HG03175 (cell line): Measurements from ENCODE around the gene AMOTL1.
A peak's percentile ranks its signal among the peaks of the same experiment; 100 is the strongest.

Experiments used
- ATAC-seq: cut with Tn5 transposase; IDR thresholded peaks from one replicate; pipeline ENCODE4 v1.9.1; 2021; ENCODE audit warnings: mild to moderate bottlenecking, moderate library complexity; ENCODE audit not compliant: unreplicated experiment

The AMOTL1 gene

DNA sequence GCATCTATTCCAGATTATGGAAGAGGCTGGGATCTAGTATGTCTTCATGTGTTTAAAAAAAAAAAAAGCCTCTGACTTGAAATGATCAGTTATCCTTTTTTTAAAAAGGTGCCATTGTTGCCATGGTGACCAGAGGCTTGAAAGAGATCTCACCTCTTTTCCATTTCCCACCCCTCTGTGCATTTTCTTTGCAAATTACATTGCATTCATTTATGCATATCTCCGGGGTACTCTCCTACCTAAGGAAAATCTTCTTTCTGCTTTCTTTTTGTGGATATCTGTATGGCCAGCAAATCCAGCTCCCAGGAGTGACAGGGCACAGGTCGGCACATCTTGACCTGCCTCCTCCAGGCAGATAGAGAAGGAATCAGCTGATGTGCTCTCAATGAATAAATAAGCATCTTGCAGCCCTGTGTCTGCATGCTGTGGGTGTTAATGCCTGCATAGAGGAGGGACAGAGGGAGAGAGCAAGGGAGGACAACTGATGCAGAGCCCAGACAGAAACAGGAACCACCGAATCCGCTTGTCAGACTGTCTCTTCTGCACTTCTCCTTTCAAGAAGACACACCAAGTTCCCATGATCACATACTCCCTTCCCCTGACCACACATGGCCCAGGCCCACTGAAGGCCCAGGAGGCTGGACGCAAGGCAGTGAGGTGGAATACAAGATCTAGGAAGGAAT lies 154.3 kb downstream of the AMOTL1 start:
- ATAC-seq = no peak

- no peak for ATAC-seq
Observed at GRCh38 chr11:94923004-94923334, 154.8 kb downstream of the AMOTL1 start.

DNA sequence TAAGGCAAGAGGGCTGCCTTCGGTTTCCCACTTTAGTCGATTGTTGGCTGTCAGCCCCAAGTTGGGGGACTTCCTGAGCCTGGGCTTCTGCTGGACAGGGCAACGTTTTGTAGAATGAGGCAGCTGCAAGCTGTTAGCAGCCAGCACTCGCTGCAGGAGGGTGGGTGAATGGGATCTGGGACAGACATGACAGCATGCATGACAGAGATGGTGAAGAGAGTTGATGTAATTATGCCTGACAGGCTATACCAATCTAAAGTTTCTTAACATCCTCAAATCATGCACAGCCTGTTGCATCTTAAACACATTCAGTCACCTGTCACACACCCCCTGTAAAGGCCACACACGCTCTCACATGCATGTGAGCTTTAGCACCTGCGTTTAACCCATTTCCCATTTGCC lies 156.0 kb downstream of the AMOTL1 start:
- no peak for ATAC-seq

DNA sequence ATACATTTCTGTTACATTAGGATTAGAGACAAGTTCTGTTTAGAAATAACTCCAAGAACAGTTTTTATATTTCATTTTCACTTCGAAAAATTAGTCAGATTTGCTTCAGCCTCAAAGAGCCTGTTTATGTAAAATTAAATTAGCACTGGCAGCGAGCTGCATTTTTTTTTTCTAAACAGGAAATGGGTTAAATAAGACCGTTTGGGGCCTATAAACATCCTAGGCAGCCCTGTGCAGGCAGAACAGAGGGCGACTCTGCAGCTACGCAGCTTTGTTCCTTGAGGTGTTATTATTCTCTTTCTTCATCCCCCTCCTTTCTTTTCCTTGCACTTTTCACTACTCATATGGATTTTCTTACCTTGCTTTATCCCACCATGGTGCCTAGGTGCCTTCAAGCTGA lies 156.5 kb downstream of the AMOTL1 start:
- no peak for ATAC-seq

DNA sequence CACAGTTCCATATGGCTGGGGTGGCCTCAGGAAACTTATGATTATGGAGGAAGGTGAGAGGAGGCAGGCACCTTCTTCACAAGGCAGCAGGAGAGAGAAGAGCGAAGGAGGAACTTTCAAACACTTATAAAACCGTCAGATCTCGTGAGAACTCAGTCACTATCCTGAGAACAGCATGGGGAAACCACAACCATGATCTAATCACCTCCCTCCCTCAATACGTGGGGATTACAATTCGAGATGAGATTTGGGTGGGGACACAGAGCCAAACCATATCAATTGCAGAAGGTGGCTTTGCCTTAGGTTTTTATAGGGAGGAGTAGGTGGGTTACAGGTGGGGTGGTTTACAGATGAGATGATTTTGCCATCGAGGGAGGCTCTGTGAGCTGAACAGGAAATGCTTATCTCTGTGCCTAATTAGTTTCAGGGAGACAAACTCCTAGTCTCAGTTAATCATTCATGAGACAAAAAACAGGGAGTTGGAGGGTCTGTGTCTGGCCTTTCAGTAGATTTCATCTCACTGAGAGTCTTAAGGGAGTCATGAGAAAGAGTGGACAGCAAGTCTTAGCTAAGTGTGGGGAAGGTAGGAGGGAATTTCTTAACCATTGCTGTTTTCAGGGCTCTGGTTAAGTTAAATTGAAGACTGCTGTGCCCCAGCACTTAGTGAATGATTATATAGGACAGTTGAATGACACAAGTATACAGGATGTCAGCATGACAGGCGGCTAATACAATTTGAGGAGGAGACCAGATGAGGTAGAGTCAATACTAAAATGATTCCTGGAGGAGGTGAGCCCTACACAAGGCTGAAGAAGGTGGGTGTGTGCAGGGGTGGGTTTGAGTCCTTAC lies 157.5 kb downstream of the AMOTL1 start:
- ATAC-seq = peak; percentile 83

- ATAC-seq = peak; percentile 24
Observed at GRCh38 chr11:94926271-94926625, 158.1 kb downstream of the AMOTL1 start.
